HepG2 (cell line): ENCODE results near the gene TPPP2. TPM values are rescaled to one million over a fixed set of nuclear protein-coding genes. Genes with fewer than 3 reads are reported as not detected.

Experiments
- ARNT ChIP-seq: fragments of 450-650 bp; IDR thresholded peaks from 2 replicates; pipeline ENCODE4 v1.6.1; 2017
- BORCS8-MEF2B ChIP-seq: sonication (generic); formaldehyde crosslinking; IDR thresholded peaks from 2 replicates; pipeline ENCODE4 v1.8.0; 2022; ENCODE audit warnings: mild to moderate bottlenecking, missing genetic modification reagents
- CAMTA2 ChIP-seq: sonication (generic); formaldehyde crosslinking; IDR thresholded peaks from 2 replicates; pipeline ENCODE4 v1.4.0; 2020; ENCODE audit warnings: mild to moderate bottlenecking, missing genetic modification reagents, borderline replicate concordance
- ETV6 ChIP-seq: sonication (generic); formaldehyde crosslinking; conservative IDR thresholded peaks from 2 replicates; pipeline ENCODE4 v1.4.0; 2020; ENCODE audit warnings: missing genetic modification reagents
- FOXP1 ChIP-seq, 2 experiments: fragments of 450-650 bp in 1 of 2; IDR thresholded peaks; 2 replicates each; pipeline ENCODE4 v1.6.1; 2017 to 2018; ENCODE audit warnings: antibody characterized with exemption in 1 of 2
- MEIS2 ChIP-seq: sonication (generic); formaldehyde crosslinking; IDR thresholded peaks from 2 replicates; pipeline ENCODE4 v1.9.0; 2021; ENCODE audit warnings: mild to moderate bottlenecking, missing genetic modification reagents
- NFE2L2 ChIP-seq: fragments of 150-350 bp; IDR thresholded peaks from 2 replicates; pipeline ENCODE4 v1.6.1; 2014; ENCODE audit warnings: low read length
- PHF20 ChIP-seq: sonication (generic); formaldehyde crosslinking; IDR thresholded peaks from 2 replicates; pipeline ENCODE4 v1.5.0; 2020; ENCODE audit warnings: mild to moderate bottlenecking, missing genetic modification reagents
- POLR2A ChIP-seq, 2 experiments: IDR thresholded peaks; 2 replicates each; pipeline ENCODE4 v1.6.1; 2011; ENCODE audit warnings: low read depth in 2 of 2, low read length in 2 of 2, mild to moderate bottlenecking in 1 of 2, moderate library complexity in 1 of 2; ENCODE audit not compliant: insufficient read depth in 1 of 2
- RCOR2 ChIP-seq: IDR thresholded peaks from 2 replicates; pipeline ENCODE4 v1.6.1; 2016; ENCODE audit warnings: missing biosample characterization, missing genetic modification reagents
- REPIN1 ChIP-seq: sonication (generic); formaldehyde crosslinking; IDR thresholded peaks from 2 replicates; pipeline ENCODE4 v1.8.0; 2022; ENCODE audit warnings: missing genetic modification reagents, low read depth, mild to moderate bottlenecking, borderline replicate concordance
- SIX4 ChIP-seq: sonication (generic); formaldehyde crosslinking; IDR thresholded peaks from 2 replicates; pipeline ENCODE4 v1.4.0; 2020; ENCODE audit warnings: missing genetic modification reagents
- SYNCRIP ChIP-seq: fragments of 200-400 bp; formaldehyde crosslinking; IDR thresholded peaks from 2 replicates; pipeline ENCODE4 v1.6.1; 2018; ENCODE audit warnings: mild to moderate bottlenecking, low read depth, low read length; ENCODE audit not compliant: insufficient read depth
- TBX3 ChIP-seq: fragments of 450-650 bp; IDR thresholded peaks from 2 replicates; pipeline ENCODE4 v1.6.1; 2017; ENCODE audit warnings: antibody characterized with exemption, mild to moderate bottlenecking, inconsistent platforms, borderline replicate concordance
- TSC22D2 ChIP-seq: sonication (generic); formaldehyde crosslinking; IDR thresholded peaks from 2 replicates; pipeline ENCODE4 v1.5.1; 2020; ENCODE audit warnings: missing genetic modification reagents, mild to moderate bottlenecking, borderline replicate concordance
- WIZ ChIP-seq: sonication (generic); formaldehyde crosslinking; IDR thresholded peaks from 2 replicates; pipeline ENCODE4 v1.5.1; 2020; ENCODE audit warnings: mild to moderate bottlenecking, missing genetic modification reagents
- ZBTB8A ChIP-seq: sonication (generic); formaldehyde crosslinking; IDR thresholded peaks from 2 replicates; pipeline ENCODE4 v1.4.0; 2020; ENCODE audit warnings: mild to moderate bottlenecking, low read depth, missing genetic modification reagents, borderline replicate concordance
- ZNF101 ChIP-seq: sonication (generic); formaldehyde crosslinking; IDR thresholded peaks from 2 replicates; pipeline ENCODE4 v1.4.0; 2020; ENCODE audit warnings: mild to moderate bottlenecking, low read depth, missing genetic modification reagents, borderline replicate concordance
- ZNF224 ChIP-seq: sonication (generic); formaldehyde crosslinking; IDR thresholded peaks from 2 replicates; pipeline ENCODE4 v1.5.0; 2020; ENCODE audit warnings: mild to moderate bottlenecking, missing genetic modification reagents
- ZNF644 ChIP-seq: IDR thresholded peaks from 2 replicates; pipeline ENCODE4 v1.6.1; 2016; ENCODE audit warnings: low read depth
- ZNF713 ChIP-seq: sonication (generic); formaldehyde crosslinking; IDR thresholded peaks from 2 replicates; pipeline ENCODE4 v1.4.0; 2020; ENCODE audit warnings: mild to moderate bottlenecking, missing genetic modification reagents
- ZNF788 ChIP-seq: sonication (generic); formaldehyde crosslinking; IDR thresholded peaks from 2 replicates; pipeline ENCODE4 v1.5.0; 2020; ENCODE audit warnings: mild to moderate bottlenecking, missing genetic modification reagents, borderline replicate concordance
- polyA plus RNA-seq, 8 experiments: library from polyadenylated mRNA; depleted of rRNA in 3 of 8; stranded (reverse) in 7 of 8; unstranded in 1 of 8; fragments of >200 nt; fragmentation: Illumina TruSeq in 4 of 8; extraction: Trizol in 4 of 8; gene quantifications; 2 replicates each; pipeline versions ENCODE4 v1.2.1 to v1.2.3, GENCODE V29; 2011 to 2016; ENCODE audit warnings: low read depth in 4 of 8, missing spikeins in 1 of 8, mixed read lengths in 1 of 8; ENCODE audit not compliant: insufficient read depth in 1 of 8
- total RNA-seq, 5 experiments: library from RNA; depleted of rRNA; stranded (reverse); fragments of >200 nt; fragmentation: Illumina TruSeq; extraction: Trizol; gene quantifications; 2 replicates each; pipeline ENCODE4 v1.2.3, GENCODE V29; 2016; ENCODE audit warnings: low read depth in 1 of 5
- TF ChIP-seq, protein P1 (sequence below): sonication (generic); formaldehyde crosslinking; IDR thresholded peaks from 2 replicates; pipeline ENCODE4 v1.4.0; 2020; ENCODE audit warnings: mild to moderate bottlenecking, missing genetic modification reagents
- TF ChIP-seq, protein P2 (sequence below): sonication (generic); formaldehyde crosslinking; IDR thresholded peaks from 2 replicates; pipeline ENCODE4 v1.5.0; 2020; ENCODE audit warnings: mild to moderate bottlenecking, missing genetic modification reagents, moderate library complexity
- TF ChIP-seq, protein P3 (sequence below): sonication (generic); formaldehyde crosslinking; IDR thresholded peaks from 2 replicates; pipeline ENCODE4 v1.5.0; 2020; ENCODE audit warnings: mild to moderate bottlenecking, missing genetic modification reagents

TPPP2 gene
- total and polyA plus RNA-seq, 2 of the 13 experiments (the other 11 are each of a cell fraction or from before 2014, with no cell fraction given): 0.58 to 4.2 TPM

DNA sequence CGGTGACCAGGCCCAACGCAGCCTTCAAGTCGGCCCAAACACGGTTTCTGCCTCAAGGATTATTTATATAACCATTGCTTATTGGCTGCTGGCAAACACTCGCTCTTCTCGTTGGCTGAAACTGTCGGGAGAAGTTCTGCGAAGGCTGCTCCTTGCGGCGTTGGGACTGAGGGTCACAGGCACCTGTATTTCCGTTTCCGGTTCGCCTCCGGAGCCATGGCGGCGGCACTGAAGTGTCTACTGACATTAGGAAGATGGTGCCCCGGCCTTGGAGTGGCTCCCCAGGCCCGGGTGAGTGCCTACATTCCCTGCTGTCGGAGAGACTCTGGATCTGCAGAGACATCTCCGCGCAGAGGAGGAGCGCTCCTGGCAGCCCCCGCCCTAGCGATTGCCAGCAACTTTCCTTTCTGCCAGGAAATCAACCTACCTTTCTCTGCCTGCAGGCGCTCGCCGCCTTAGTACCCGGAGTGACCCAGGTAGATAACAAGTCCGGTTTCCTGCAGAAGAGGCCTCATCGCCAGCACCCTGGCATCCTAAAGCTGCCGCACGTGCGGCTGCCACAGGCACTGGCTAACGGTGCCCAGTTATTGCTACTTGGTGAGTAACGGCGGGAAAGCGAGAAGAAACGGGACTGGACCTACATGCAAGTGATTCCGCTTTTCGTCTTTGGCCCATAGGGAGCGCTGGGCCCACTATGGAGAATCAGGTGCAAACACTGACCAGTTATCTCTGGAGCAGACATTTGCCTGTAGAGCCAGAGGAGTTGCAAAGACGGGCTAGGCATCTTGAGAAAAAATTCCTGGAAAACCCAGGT lies 40.0 kb upstream of the TPPP2 start, which contains the start of gene METTL17 (continued):
- TF ChIP-seq, protein P1, sequence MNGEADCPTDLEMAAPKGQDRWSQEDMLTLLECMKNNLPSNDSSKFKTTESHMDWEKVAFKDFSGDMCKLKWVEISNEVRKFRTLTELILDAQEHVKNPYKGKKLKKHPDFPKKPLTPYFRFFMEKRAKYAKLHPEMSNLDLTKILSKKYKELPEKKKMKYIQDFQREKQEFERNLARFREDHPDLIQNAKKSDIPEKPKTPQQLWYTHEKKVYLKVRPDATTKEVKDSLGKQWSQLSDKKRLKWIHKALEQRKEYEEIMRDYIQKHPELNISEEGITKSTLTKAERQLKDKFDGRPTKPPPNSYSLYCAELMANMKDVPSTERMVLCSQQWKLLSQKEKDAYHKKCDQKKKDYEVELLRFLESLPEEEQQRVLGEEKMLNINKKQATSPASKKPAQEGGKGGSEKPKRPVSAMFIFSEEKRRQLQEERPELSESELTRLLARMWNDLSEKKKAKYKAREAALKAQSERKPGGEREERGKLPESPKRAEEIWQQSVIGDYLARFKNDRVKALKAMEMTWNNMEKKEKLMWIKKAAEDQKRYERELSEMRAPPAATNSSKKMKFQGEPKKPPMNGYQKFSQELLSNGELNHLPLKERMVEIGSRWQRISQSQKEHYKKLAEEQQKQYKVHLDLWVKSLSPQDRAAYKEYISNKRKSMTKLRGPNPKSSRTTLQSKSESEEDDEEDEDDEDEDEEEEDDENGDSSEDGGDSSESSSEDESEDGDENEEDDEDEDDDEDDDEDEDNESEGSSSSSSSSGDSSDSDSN (CRISPR knock-in tag): peak; percentile 70
- TF ChIP-seq, protein P2, sequence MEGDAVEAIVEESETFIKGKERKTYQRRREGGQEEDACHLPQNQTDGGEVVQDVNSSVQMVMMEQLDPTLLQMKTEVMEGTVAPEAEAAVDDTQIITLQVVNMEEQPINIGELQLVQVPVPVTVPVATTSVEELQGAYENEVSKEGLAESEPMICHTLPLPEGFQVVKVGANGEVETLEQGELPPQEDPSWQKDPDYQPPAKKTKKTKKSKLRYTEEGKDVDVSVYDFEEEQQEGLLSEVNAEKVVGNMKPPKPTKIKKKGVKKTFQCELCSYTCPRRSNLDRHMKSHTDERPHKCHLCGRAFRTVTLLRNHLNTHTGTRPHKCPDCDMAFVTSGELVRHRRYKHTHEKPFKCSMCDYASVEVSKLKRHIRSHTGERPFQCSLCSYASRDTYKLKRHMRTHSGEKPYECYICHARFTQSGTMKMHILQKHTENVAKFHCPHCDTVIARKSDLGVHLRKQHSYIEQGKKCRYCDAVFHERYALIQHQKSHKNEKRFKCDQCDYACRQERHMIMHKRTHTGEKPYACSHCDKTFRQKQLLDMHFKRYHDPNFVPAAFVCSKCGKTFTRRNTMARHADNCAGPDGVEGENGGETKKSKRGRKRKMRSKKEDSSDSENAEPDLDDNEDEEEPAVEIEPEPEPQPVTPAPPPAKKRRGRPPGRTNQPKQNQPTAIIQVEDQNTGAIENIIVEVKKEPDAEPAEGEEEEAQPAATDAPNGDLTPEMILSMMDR: peak; percentile 79
- no peak; the same call in 1 of the 2 replicates for TF ChIP-seq CAMTA2
- peak; percentile 94 for TF ChIP-seq PHF20 (CRISPR knock-in tag)
- TF ChIP-seq REPIN1: peak; percentile 70; the same call in 1 of the 2 replicates
- TF ChIP-seq BORCS8-MEF2B (CRISPR knock-in tag): peak; percentile 77; the same call in 1 of the 2 replicates
- 0 out of 2 replicates have a peak, but pooled peaks have one; percentile 23 for TF ChIP-seq ZNF713 (CRISPR knock-in tag)
- 0 out of 2 replicates have a peak, but pooled peaks have one; percentile 61 for TF ChIP-seq TSC22D2
- peak; percentile 77; the same call in 1 of the 2 replicates for TF ChIP-seq ZNF788
- no peak for TF ChIP-seq ETV6 (CRISPR knock-in tag)
- TF ChIP-seq SIX4 (CRISPR knock-in tag): no peak
- peak; percentile 80; the same call in 1 of the 2 replicates for TF ChIP-seq WIZ (CRISPR knock-in tag)
- TF ChIP-seq RCOR2 (CRISPR knock-in tag): peak; percentile 19; the same call in 1 of the 2 replicates
- TF ChIP-seq ZNF224 (CRISPR knock-in tag): peak; percentile 12; the same call in 1 of the 2 replicates
- TF ChIP-seq ARNT: no peak
- no peak for TF ChIP-seq FOXP1 (IDR thresholded peaks at IDR 0.05)
- no peak for TF ChIP-seq FOXP1 (CRISPR knock-in tag; IDR thresholded peaks at IDR 0.05)
- TF ChIP-seq TBX3: no peak
- no peak for TF ChIP-seq ZNF101 (CRISPR knock-in tag)
- TF ChIP-seq, protein P3, sequence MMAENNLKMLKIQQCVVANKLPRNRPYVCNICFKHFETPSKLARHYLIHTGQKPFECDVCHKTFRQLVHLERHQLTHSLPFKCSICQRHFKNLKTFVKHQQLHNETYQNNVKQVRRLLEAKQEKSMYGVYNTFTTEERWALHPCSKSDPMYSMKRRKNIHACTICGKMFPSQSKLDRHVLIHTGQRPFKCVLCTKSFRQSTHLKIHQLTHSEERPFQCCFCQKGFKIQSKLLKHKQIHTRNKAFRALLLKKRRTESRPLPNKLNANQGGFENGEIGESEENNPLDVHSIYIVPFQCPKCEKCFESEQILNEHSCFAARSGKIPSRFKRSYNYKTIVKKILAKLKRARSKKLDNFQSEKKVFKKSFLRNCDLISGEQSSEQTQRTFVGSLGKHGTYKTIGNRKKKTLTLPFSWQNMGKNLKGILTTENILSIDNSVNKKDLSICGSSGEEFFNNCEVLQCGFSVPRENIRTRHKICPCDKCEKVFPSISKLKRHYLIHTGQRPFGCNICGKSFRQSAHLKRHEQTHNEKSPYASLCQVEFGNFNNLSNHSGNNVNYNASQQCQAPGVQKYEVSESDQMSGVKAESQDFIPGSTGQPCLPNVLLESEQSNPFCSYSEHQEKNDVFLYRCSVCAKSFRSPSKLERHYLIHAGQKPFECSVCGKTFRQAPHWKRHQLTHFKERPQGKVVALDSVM (CRISPR knock-in tag): peak; percentile 44; the same call in 1 of the 2 replicates
- TF ChIP-seq MEIS2 (CRISPR knock-in tag): no peak; the same call in none of the 2 replicates
- no peak for TF ChIP-seq SYNCRIP
- no peak for TF ChIP-seq ZBTB8A (CRISPR knock-in tag)
- TF ChIP-seq POLR2A (IDR thresholded peaks at IDR 0.05; ENCODE audit: insufficient read depth in 1 of 2, low read depth in 2 of 2, low read length in 2 of 2): peak; percentile 81 to 86
- no peak for TF ChIP-seq NFE2L2
- TF ChIP-seq ZNF644 (CRISPR knock-in tag): 0 out of 2 replicates have a peak, but pooled peaks have one; percentile 5
